ENCODE results near the gene NHS.

Gene NHS

DNA sequence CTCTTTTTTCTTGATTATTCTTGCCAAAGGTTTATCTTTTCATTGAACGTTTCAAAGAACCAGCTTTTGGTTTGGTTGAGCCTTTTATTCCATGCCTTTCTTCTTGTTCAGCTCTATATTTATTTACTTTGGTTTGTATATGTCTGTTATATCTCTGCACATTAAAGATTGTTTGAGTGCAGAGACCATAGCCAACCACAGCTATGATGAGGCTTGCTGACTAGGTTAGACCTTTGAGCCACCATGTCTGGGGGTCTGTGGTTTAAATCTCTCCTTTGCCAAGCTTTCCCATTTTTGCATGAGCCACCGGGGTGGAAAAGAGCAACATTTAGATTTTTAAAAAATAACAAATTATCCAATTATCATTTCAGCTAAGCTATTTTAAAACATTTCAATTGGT, 96.1 kb downstream of the NHS start:
- TF ChIP-seq GABPA (IDR thresholded peaks at IDR 0.05; ENCODE audit: low read depth), result no peak
- TF ChIP-seq, protein P1, sequence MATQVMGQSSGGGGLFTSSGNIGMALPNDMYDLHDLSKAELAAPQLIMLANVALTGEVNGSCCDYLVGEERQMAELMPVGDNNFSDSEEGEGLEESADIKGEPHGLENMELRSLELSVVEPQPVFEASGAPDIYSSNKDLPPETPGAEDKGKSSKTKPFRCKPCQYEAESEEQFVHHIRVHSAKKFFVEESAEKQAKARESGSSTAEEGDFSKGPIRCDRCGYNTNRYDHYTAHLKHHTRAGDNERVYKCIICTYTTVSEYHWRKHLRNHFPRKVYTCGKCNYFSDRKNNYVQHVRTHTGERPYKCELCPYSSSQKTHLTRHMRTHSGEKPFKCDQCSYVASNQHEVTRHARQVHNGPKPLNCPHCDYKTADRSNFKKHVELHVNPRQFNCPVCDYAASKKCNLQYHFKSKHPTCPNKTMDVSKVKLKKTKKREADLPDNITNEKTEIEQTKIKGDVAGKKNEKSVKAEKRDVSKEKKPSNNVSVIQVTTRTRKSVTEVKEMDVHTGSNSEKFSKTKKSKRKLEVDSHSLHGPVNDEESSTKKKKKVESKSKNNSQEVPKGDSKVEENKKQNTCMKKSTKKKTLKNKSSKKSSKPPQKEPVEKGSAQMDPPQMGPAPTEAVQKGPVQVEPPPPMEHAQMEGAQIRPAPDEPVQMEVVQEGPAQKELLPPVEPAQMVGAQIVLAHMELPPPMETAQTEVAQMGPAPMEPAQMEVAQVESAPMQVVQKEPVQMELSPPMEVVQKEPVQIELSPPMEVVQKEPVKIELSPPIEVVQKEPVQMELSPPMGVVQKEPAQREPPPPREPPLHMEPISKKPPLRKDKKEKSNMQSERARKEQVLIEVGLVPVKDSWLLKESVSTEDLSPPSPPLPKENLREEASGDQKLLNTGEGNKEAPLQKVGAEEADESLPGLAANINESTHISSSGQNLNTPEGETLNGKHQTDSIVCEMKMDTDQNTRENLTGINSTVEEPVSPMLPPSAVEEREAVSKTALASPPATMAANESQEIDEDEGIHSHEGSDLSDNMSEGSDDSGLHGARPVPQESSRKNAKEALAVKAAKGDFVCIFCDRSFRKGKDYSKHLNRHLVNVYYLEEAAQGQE (IDR thresholded peaks at IDR 0.05; ENCODE audit: insufficient replicate concordance, low read depth), result no peak
- no peak for TF ChIP-seq SPI1 (IDR thresholded peaks at IDR 0.05; ENCODE audit: borderline replicate concordance, low read depth)
- TF ChIP-seq POLR2AphosphoS5 (IDR thresholded peaks at IDR 0.05; ENCODE audit: low read depth), result no peak
- TF ChIP-seq, protein P2, sequence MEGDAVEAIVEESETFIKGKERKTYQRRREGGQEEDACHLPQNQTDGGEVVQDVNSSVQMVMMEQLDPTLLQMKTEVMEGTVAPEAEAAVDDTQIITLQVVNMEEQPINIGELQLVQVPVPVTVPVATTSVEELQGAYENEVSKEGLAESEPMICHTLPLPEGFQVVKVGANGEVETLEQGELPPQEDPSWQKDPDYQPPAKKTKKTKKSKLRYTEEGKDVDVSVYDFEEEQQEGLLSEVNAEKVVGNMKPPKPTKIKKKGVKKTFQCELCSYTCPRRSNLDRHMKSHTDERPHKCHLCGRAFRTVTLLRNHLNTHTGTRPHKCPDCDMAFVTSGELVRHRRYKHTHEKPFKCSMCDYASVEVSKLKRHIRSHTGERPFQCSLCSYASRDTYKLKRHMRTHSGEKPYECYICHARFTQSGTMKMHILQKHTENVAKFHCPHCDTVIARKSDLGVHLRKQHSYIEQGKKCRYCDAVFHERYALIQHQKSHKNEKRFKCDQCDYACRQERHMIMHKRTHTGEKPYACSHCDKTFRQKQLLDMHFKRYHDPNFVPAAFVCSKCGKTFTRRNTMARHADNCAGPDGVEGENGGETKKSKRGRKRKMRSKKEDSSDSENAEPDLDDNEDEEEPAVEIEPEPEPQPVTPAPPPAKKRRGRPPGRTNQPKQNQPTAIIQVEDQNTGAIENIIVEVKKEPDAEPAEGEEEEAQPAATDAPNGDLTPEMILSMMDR (IDR thresholded peaks at IDR 0.05; ENCODE audit: insufficient read depth, low read length), result no peak
- Histone ChIP-seq H3K4me3 (replicated peaks; ENCODE audit: insufficient read depth, low read length) (no peak overlapping the region), H3K27ac (replicated peaks) (no peak overlapping the region), H3K27me3 (ENCODE audit: insufficient read depth, poor library complexity, severe bottlenecking) (no peaks in the 10 kb centered on the region)
- DNase-seq (ENCODE audit: low read depth in 1 of 2, low spot score in 1 of 2), result no peak

DNA sequence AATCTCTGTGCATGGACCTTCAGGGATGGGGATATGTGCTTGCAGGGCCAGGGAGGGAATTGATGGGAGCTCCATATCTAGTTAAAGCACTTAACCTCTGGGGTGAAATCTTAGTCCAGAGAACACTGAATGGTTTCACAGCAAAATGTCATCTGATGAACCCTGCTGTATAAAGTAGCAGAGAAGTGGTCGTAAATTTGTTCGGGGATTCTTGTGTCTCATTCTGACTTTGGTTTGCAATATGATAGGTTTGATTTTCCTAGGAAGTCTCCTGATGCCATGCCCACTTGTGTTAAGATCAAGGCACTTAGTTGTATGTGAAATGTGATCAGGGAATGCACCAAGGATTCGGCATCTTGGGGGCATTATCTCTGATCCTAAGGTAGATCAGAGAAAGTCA, 96.9 kb downstream of the NHS start:
- no peak overlapping the region for H3K4me3 ChIP-seq (replicated peaks; ENCODE audit: insufficient read depth, low read length)
- no peak for TF ChIP-seq SPI1 (IDR thresholded peaks at IDR 0.05; ENCODE audit: borderline replicate concordance, low read depth)
- TF ChIP-seq, protein P2 (IDR thresholded peaks at IDR 0.05; ENCODE audit: insufficient read depth, low read length), result no peak
- TF ChIP-seq GABPA (IDR thresholded peaks at IDR 0.05; ENCODE audit: low read depth), result no peak
- TF ChIP-seq, protein P1 (IDR thresholded peaks at IDR 0.05; ENCODE audit: insufficient replicate concordance, low read depth), result no peak
- H3K27me3 ChIP-seq (ENCODE audit: insufficient read depth, poor library complexity, severe bottlenecking), result no peaks in the 10 kb centered on the region
- H3K27ac ChIP-seq (replicated peaks), result no peak overlapping the region
- DNase-seq (ENCODE audit: low read depth in 1 of 2, low spot score in 1 of 2), result no peak

DNA sequence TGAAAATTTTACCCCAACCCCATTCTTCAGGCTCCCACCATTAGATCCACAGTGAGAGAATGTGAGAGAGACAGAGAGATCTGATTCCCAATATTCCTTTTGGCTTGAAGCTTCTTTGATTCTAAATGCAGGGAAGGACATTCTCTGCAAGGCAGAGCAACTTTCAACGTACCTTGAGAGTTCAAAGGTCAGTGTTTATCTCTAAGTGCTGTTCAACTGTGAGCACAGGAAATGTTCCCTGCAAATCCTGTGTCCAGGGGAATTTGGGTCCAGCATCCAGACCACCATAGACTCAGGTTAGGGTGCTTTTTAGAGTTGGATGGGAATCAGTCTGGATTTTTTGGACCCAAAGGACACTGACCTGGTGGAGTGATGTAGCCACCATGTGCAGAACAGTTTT, 97.4 kb downstream of the NHS start:
- DNase-seq (ENCODE audit: low read depth in 1 of 2, low spot score in 1 of 2), result no peak
- TF ChIP-seq POLR2AphosphoS5 (IDR thresholded peaks at IDR 0.05; ENCODE audit: low read depth) (no peak), SPI1 (IDR thresholded peaks at IDR 0.05; ENCODE audit: borderline replicate concordance, low read depth) (no peak), GABPA (IDR thresholded peaks at IDR 0.05; ENCODE audit: low read depth) (no peak)
- TF ChIP-seq, protein P1 (IDR thresholded peaks at IDR 0.05; ENCODE audit: insufficient replicate concordance, low read depth), result no peak
- TF ChIP-seq, protein P2 (IDR thresholded peaks at IDR 0.05; ENCODE audit: insufficient read depth, low read length), result no peak

More for the DNA sequence above, 97.4 kb downstream of the NHS start:
- no peaks in the 10 kb centered on the region for H3K27me3 ChIP-seq (ENCODE audit: insufficient read depth, poor library complexity, severe bottlenecking)
- no peak overlapping the region for H3K27ac ChIP-seq (replicated peaks)
- H3K4me3 ChIP-seq (replicated peaks; ENCODE audit: insufficient read depth, low read length), result no peak overlapping the region
